Measurements from ENCODE around the gene AKT1. TPM values are rescaled to one million over a fixed set of nuclear protein-coding genes. Genes with fewer than 3 reads are reported as not detected.

AKT1 gene
- total RNA-seq, 4 donors from 2014 or later: 51.9 to 91.0 (median 88.7) TPM

DNA sequence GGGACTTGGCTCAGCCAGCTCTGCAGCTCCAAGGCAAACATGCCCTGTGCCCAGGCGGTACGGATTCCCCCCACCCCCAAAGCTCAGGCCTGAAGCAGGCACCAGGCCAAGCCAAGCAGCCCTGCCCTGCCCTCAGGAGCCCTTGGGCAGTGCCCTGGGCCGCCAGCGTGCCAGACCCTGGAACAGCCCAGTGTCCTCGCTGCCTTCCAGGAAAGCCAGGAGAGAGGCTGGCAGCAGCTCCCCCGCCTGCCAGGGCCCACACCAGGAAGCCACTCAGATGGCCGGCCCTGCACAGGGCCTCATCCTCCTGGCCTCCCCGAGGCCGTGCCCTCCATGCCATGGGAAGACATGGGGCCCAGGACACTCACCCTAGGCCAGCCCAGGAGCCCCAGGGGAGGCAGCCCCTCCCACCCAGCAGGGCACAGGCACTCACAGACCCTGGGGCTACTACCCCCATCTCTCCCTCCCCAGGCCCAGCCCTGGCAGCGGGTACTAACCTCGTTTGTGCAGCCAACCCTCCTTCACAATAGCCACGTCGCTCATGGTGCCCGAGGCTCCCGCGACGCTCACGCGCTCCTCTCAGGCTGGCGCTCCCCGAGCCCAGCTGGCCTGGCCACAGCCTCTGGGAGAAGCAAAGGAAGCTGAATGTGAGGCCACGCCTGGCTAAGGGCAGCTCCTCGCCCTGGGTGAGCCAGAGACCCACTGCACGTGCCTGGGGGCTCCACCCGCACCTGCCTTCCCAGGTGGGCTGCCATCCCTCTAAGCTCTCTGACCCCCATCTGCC, 3.3 kb downstream of the AKT1 start:
- no peak overlapping the region for H3K4me3 ChIP-seq (ENCODE audit: low read depth, poor library complexity, severe bottlenecking)
- intact Hi-C loops (cut with DNase I; ENCODE audit: low total_unique reads): no loop called here
- no peak for DNase-seq (ENCODE audit: low spot score in 2 of 2)
- no peak for TF ChIP-seq CTCF (IDR thresholded peaks at IDR 0.05)
- 64 to 66% methylated on average over 19 to 20 of the region's 25 CpGs for WGBS, 2 donors

DNA sequence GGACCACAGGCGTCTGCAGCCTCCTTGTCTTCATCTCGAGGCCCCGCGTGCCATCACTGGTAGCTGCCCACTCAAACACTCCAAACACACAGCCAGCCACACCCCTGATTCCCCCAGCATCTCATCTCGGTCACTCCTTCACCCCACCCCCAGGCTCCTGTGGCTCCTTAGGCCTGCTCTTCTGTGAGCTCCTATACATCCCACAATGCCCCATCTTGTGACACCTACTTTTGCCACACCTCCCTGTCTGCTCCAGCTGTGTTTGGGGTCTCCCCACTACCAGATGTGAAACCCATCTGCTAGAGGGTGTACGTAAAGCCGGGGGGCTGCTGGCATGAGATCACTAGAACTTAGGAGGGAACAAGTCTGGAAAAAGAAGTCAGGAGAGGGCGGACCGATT, 4.1 kb downstream of the AKT1 start:
- WGBS, 2 donors: 88 to 93% methylated on average over 9 of the region's 9 CpGs
- H3K4me3 ChIP-seq (ENCODE audit: low read depth, poor library complexity, severe bottlenecking): no peak overlapping the region
- intact Hi-C loops (cut with DNase I; ENCODE audit: low total_unique reads): no loop called here
- DNase-seq (ENCODE audit: low spot score in 2 of 2): no peak
- TF ChIP-seq CTCF (IDR thresholded peaks at IDR 0.05) (no peak), POLR2A (IDR thresholded peaks at IDR 0.05) (no peak)

DNA sequence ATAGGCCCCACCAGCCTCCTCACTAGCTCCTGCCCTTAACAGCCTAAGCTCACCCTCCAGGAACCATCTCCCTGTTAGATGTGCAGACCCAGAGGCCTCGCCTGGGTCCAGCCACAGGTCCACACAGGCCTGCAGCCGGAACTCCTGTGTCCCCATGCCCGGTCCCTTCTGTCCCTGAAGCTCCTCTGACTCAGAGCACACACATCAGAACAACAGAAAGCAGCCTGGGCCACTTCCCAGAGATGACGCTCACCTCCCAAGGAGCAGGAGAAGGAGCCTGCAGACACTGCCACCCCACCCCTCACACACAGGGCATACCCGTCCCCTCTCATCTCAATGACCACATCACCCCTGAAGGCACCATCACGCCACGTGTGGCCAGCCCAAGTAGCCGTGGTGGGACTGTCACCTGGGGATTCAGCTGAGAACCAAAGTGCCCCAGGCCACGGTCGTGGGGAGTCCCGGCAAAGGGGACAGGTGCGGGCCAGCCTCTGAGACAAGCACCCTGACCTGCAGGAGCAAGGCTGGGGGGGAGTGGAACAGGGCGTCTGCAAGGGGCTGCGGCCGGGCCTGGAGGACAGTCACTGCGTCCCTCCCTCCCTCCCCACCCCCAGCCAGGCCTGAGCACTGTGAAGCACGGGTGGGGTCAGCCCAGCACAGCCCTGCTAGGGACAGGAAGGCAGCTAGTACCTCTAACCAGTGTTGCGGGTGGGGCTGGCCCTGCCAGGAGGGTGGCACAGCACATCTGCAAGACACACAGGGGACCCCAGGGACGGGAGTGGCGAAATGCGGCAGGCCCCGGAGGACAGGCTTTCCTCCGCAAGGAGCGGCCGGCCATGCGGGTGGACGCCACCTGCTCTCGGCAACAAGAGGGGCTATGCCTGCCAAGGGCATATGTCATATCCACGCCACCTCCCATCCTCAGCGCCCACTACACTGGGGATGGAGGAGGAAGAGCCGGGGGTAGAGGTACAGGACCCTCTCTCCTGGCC, 5.5 kb downstream of the AKT1 start:
- H3K4me3 ChIP-seq (ENCODE audit: low read depth, poor library complexity, severe bottlenecking): no peak overlapping the region
- 88 to 90% methylated on average over 27 to 29 of the region's 31 CpGs for WGBS, 2 donors
- intact Hi-C loops (cut with DNase I; ENCODE audit: low total_unique reads): no loop called here
- DNase-seq (ENCODE audit: low spot score in 2 of 2): no peak
- TF ChIP-seq CTCF (IDR thresholded peaks at IDR 0.05) (no peak), POLR2A (IDR thresholded peaks at IDR 0.05) (no peak)

DNA sequence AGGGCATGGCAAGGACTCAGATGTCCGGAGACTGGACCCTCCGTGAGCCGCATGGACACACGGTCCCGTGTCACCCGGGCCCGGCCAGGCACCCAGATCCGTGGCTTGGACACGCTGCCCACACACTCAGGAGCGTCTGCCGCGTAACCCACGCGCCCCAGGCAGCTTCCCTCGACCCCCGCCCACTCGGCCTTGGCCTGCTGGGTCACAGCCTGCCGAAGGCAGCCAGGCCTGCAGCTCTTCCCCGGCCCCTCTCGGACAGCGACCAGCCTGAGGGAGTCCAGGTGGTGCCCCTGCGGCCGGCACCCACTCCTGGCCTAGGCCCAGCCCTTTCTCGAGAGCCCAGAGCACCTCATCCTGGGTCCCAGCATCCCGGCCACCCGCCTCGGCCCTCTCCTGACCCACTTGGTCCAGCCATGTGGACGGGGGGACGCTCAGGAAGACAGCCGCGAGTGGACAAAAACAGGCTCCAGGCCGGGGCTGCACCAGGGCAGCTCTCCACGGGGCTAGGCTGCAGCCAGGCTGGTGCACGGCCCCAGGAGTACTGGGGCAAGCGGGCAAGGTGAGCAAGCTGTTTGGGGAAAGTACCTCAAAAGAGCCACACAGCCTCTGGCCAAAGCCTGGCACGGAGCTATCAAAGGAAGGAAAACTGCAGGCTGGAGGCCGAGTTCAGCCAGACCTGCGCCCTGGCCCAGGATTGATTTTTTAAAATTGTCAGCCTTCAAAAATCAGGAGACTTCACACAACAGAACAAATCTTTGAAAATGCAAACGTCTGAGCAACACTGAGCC, 6.5 kb downstream of the AKT1 start:
- intact Hi-C loops (cut with DNase I; ENCODE audit: low total_unique reads): no loop called here
- no peak for DNase-seq (ENCODE audit: low spot score in 2 of 2)
- no peak overlapping the region for H3K4me3 ChIP-seq (ENCODE audit: low read depth, poor library complexity, severe bottlenecking)
- TF ChIP-seq CTCF (IDR thresholded peaks at IDR 0.05) (no peak), POLR2A (IDR thresholded peaks at IDR 0.05) (no peak)
- WGBS, 2 donors: 87 to 91% methylated on average over 34 to 39 of the region's 39 CpGs

DNA sequence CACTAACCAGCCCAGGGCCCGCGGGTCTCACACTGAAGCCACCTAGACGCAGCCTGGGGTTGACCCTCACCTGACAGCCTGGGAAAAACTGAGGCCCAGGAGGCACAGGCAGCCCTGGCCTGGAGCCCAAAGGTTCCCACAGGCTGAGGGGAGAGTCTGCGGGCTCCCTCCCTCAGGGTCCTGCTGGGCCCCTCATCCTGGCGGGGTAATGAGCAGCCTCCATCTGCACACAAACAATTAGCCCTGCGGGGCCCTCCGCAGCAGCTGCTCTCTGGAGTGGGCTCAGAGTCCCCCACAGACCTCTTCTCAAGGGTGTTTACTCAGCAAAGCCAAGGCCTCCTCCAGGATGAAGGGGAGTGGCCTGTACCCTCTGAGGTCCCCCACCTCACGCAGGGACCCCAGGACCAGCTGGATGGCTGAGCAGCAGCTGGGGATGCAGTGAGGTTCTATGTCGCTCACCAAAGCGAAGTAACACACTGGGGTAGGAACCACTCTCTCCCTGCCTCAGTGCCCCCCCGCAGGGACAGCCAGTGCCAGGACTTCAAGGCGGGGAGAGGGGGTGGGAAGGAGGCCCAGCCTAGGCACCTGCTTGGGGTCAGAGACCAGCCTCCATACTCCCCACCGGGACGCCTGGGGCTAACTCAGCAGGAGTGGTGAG, 7.3 kb downstream of the AKT1 start:
- WGBS, 2 donors: 88 to 89% methylated on average over 11 to 12 of the region's 14 CpGs
- H3K4me3 ChIP-seq (ENCODE audit: low read depth, poor library complexity, severe bottlenecking): no peak overlapping the region
- no peak for DNase-seq (ENCODE audit: low spot score in 2 of 2)
- intact Hi-C loops (cut with DNase I; ENCODE audit: low total_unique reads): no loop called here
- no peak for TF ChIP-seq POLR2A (IDR thresholded peaks at IDR 0.05)
- no peak for TF ChIP-seq CTCF (IDR thresholded peaks at IDR 0.05)
